Activated naive CD8-positive, alpha-beta T cell treated with anti-CD3 and anti-CD28 coated beads for 36 hours (primary cell): Measurements from ENCODE around the gene SLITRK4. TPM values are rescaled to one million over a fixed set of nuclear protein-coding genes. Genes with fewer than 3 reads are reported as not detected.

Experiments
- DNase-seq: peaks from one replicate; pipeline ENCODE4 v3.0.0; 2021
- H3K27ac Mint-ChIP-seq: one replicate; pipeline ENCODE4 v1.8.0; 2022; ENCODE audit warnings: mild to moderate bottlenecking, moderate library complexity, mixed read lengths
- H3K27me3 Mint-ChIP-seq: one replicate; pipeline ENCODE4 v1.8.0; 2022; ENCODE audit warnings: mild to moderate bottlenecking, mixed read lengths
- H3K36me3 Mint-ChIP-seq: one replicate; pipeline ENCODE4 v1.8.0; 2021; ENCODE audit warnings: mild to moderate bottlenecking, mixed read lengths
- H3K4me1 Mint-ChIP-seq: one replicate; pipeline ENCODE4 v1.8.0; 2021; ENCODE audit warnings: mixed read lengths
- H3K4me3 Mint-ChIP-seq: one replicate; pipeline ENCODE4 v1.8.0; 2022; ENCODE audit warnings: mild to moderate bottlenecking, moderate library complexity, mixed read lengths
- H3K9me3 Mint-ChIP-seq: one replicate; pipeline ENCODE4 v1.8.0; 2022; ENCODE audit warnings: mixed read lengths
- total RNA-seq, 2 experiments: library from RNA; stranded (reverse); gene quantifications; one replicate each; pipeline ENCODE4 v1.2.3, GENCODE V29; 2021

SLITRK4 gene
- total RNA-seq, 2 experiments from 2014 or later, result not detected

GRCh38 chrX:143623657-143624056, 12.2 kb downstream of the SLITRK4 start:
- Mint-ChIP-seq H3K4me1 (no peaks in the 10 kb centered on the region), H3K4me3 (no peak overlapping the region), H3K36me3 (no peaks in the 10 kb centered on the region), H3K27ac (no peak overlapping the region), H3K9me3 (no peaks in the 10 kb centered on the region), H3K27me3 (no peaks in the 10 kb centered on the region)
- no peak for DNase-seq

GRCh38 chrX:143621276-143621675, 14.6 kb downstream of the SLITRK4 start:
- no peaks in the 10 kb centered on the region for H3K36me3 Mint-ChIP-seq
- DNase-seq, result no peak
- no peak overlapping the region for H3K27ac Mint-ChIP-seq
- no peak overlapping the region for H3K4me3 Mint-ChIP-seq
- H3K9me3 Mint-ChIP-seq, result no peaks in the 10 kb centered on the region
- H3K27me3 Mint-ChIP-seq, result no peaks in the 10 kb centered on the region
- H3K4me1 Mint-ChIP-seq, result no peaks in the 10 kb centered on the region

GRCh38 chrX:143615851-143616250, 20.1 kb downstream of the SLITRK4 start:
- H3K9me3 Mint-ChIP-seq, result peaks cover 2% of the 10 kb centered on the region
- no peak overlapping the region for H3K27ac Mint-ChIP-seq
- no peak for DNase-seq
- H3K4me3 Mint-ChIP-seq, result no peak overlapping the region
- H3K27me3 Mint-ChIP-seq, result no peaks in the 10 kb centered on the region
- H3K4me1 Mint-ChIP-seq, result no peaks in the 10 kb centered on the region
- no peaks in the 10 kb centered on the region for H3K36me3 Mint-ChIP-seq

GRCh38 chrX:143601809-143602208, 34.1 kb downstream of the SLITRK4 start:
- no peak for DNase-seq
- H3K9me3 Mint-ChIP-seq, result peaks cover 3% of the 10 kb centered on the region
- H3K4me1 Mint-ChIP-seq, result no peaks in the 10 kb centered on the region
- no peaks in the 10 kb centered on the region for H3K27me3 Mint-ChIP-seq
- H3K27ac Mint-ChIP-seq, result no peak overlapping the region
- no peaks in the 10 kb centered on the region for H3K36me3 Mint-ChIP-seq
- H3K4me3 Mint-ChIP-seq, result no peak overlapping the region

GRCh38 chrX:143581240-143581639, 54.7 kb downstream of the SLITRK4 start:
- Mint-ChIP-seq H3K27me3 (no peaks in the 10 kb centered on the region), H3K4me3 (no peak overlapping the region), H3K4me1 (no peaks in the 10 kb centered on the region), H3K27ac (no peak overlapping the region), H3K9me3 (no peaks in the 10 kb centered on the region), H3K36me3 (no peaks in the 10 kb centered on the region)
- no peak for DNase-seq

GRCh38 chrX:143580266-143580665, 55.6 kb downstream of the SLITRK4 start:
- no peaks in the 10 kb centered on the region for H3K4me1 Mint-ChIP-seq
- H3K36me3 Mint-ChIP-seq, result no peaks in the 10 kb centered on the region
- no peak overlapping the region for H3K27ac Mint-ChIP-seq
- no peak overlapping the region for H3K4me3 Mint-ChIP-seq
- no peaks in the 10 kb centered on the region for H3K27me3 Mint-ChIP-seq
- DNase-seq, result no peak
- no peaks in the 10 kb centered on the region for H3K9me3 Mint-ChIP-seq

Other genes starting within 250 kb of the SLITRK4 start
- not detected for gene SPANXN3, start 118.6 kb downstream of the SLITRK4 start, total RNA-seq
- not detected for gene SPANXN2, start 84.7 kb upstream of the SLITRK4 start, total RNA-seq
- gene UBE2NL, start 248.0 kb upstream of the SLITRK4 start, total RNA-seq, result not detected